Mesenchymal stem cell (in vitro differentiated cells and primary cell): ENCODE results near the gene FAM219A.

ENCODE experiments used
- DNase-seq: peaks from one replicate; pipeline ENCODE4 v3.0.0-alpha.2; 2013
- H2AFZ ChIP-seq: one replicate; pipeline ENCODE4 v1.6.1; 2013; ENCODE audit warnings: low read depth, mild to moderate bottlenecking, control low read depth, inconsistent platforms, low read length, moderate library complexity
- H2AK5ac ChIP-seq: 2 replicates; pipeline ENCODE4 v1.6.1; 2013; ENCODE audit warnings: low read length, moderate library complexity, mild to moderate bottlenecking, inconsistent platforms; ENCODE audit not compliant: severe bottlenecking
- H2BK120ac ChIP-seq: one replicate; pipeline ENCODE4 v1.6.1; 2013; ENCODE audit warnings: low read depth, mild to moderate bottlenecking, inconsistent platforms, low read length, moderate library complexity
- H2BK12ac ChIP-seq, 2 experiments: one replicate each; pipeline ENCODE4 v1.6.1; 2013; ENCODE audit warnings: inconsistent platforms in 2 of 2, low read length in 2 of 2, mild to moderate bottlenecking in 2 of 2, moderate library complexity in 2 of 2, control low read depth in 1 of 2
- H2BK15ac ChIP-seq: one replicate; pipeline ENCODE4 v1.6.1; 2013; ENCODE audit warnings: mild to moderate bottlenecking, low read depth, inconsistent platforms; ENCODE audit not compliant: poor library complexity, severe bottlenecking
- H2BK5ac ChIP-seq: 2 replicates; pipeline ENCODE4 v1.6.1; 2013; ENCODE audit warnings: low read depth, mild to moderate bottlenecking, low read length, control low read depth, inconsistent platforms; ENCODE audit not compliant: poor library complexity, severe bottlenecking
- H3K14ac ChIP-seq, 2 experiments: one replicate each; pipeline ENCODE4 v1.6.1; 2013; ENCODE audit warnings: inconsistent platforms in 2 of 2, low read length in 2 of 2, control low read depth in 1 of 2, mild to moderate bottlenecking in 1 of 2, moderate library complexity in 1 of 2
- H3K18ac ChIP-seq, 2 experiments: one replicate each; pipeline ENCODE4 v1.6.1; 2013; ENCODE audit warnings: inconsistent platforms in 2 of 2, low read length in 2 of 2, control low read depth in 1 of 2, low read depth in 1 of 2, mild to moderate bottlenecking in 1 of 2
- H3K23ac ChIP-seq, 2 experiments: one replicate each; pipeline ENCODE4 v1.6.1; 2013; ENCODE audit warnings: inconsistent platforms in 2 of 2, low read length in 2 of 2, mild to moderate bottlenecking in 2 of 2, moderate library complexity in 2 of 2, control low read depth in 1 of 2
- H3K27ac ChIP-seq: 2 replicates; pipeline ENCODE4 v1.5.1; 2013; ENCODE audit warnings: mild to moderate bottlenecking, moderate library complexity, low read length, control low read depth, inconsistent platforms; ENCODE audit not compliant: poor library complexity, severe bottlenecking
- H3K27me3 ChIP-seq, 2 experiments: 2 replicates each; pipeline versions ENCODE4 v1.6.1 to v1.7.0; 2013; ENCODE audit warnings: low read length in 2 of 2, mild to moderate bottlenecking in 2 of 2, moderate library complexity in 2 of 2, control low read depth in 1 of 2, inconsistent platforms in 1 of 2; ENCODE audit not compliant: control insufficient read depth in 1 of 2, insufficient read depth in 1 of 2
- H3K36me3 ChIP-seq, 2 experiments: 2 replicates each; pipeline versions ENCODE4 v1.6.1 to v1.7.0; 2013; ENCODE audit warnings: low read length in 2 of 2, control low read depth in 1 of 2, inconsistent platforms in 1 of 2, low read depth in 1 of 2, mild to moderate bottlenecking in 1 of 2; ENCODE audit not compliant: insufficient read depth in 2 of 2, control insufficient read depth in 1 of 2
- H3K4ac ChIP-seq, 2 experiments: one replicate each; pipeline ENCODE4 v1.6.1; 2013; ENCODE audit warnings: inconsistent platforms in 2 of 2, low read length in 2 of 2, mild to moderate bottlenecking in 2 of 2, moderate library complexity in 2 of 2, control low read depth in 1 of 2, low read depth in 1 of 2
- H3K4me1 ChIP-seq: 2 replicates; pipeline ENCODE4 v1.6.1; 2013; ENCODE audit warnings: low read depth, low read length, control low read depth; ENCODE audit not compliant: control insufficient read depth, insufficient read depth
- H3K4me2 ChIP-seq: 2 replicates; pipeline ENCODE4 v1.6.1; 2013; ENCODE audit warnings: low read length, mild to moderate bottlenecking, inconsistent platforms; ENCODE audit not compliant: poor library complexity, severe bottlenecking
- H3K4me3 ChIP-seq, 2 experiments: 2 replicates each; pipeline versions ENCODE4 v1.5.1 to v1.7.0; 2013; ENCODE audit warnings: low read length in 2 of 2, mild to moderate bottlenecking in 2 of 2, control low read depth in 1 of 2, low read depth in 1 of 2; ENCODE audit not compliant: insufficient read depth in 1 of 2
- H3K79me1 ChIP-seq: replicated peaks from 2 replicates; pipeline ENCODE4 v1.6.1; 2013; ENCODE audit warnings: mild to moderate bottlenecking, control low read depth, low read length, inconsistent platforms; ENCODE audit not compliant: poor library complexity, severe bottlenecking
- H3K9ac ChIP-seq: 2 replicates; pipeline ENCODE4 v1.7.0; 2013; ENCODE audit warnings: mild to moderate bottlenecking, low read length, moderate library complexity
- H3K9me3 ChIP-seq: 2 replicates; pipeline ENCODE4 v1.7.0; 2013; ENCODE audit warnings: mild to moderate bottlenecking, low read length; ENCODE audit not compliant: control insufficient read depth
- H4K8ac ChIP-seq: one replicate; pipeline ENCODE4 v1.6.1; 2013; ENCODE audit warnings: inconsistent platforms, mild to moderate bottlenecking, low read length, moderate library complexity
- H4K91ac ChIP-seq: one replicate; pipeline ENCODE4 v1.6.1; 2013; ENCODE audit warnings: mild to moderate bottlenecking, low read length, inconsistent platforms
- WGBS: methylation state at CpG from one replicate; pipeline ENCODE4 v1.1.7; 2013; ENCODE audit warnings: mixed read lengths; 5-methylcytosine and 5-hydroxymethylcytosine counted together

Gene FAM219A

DNA sequence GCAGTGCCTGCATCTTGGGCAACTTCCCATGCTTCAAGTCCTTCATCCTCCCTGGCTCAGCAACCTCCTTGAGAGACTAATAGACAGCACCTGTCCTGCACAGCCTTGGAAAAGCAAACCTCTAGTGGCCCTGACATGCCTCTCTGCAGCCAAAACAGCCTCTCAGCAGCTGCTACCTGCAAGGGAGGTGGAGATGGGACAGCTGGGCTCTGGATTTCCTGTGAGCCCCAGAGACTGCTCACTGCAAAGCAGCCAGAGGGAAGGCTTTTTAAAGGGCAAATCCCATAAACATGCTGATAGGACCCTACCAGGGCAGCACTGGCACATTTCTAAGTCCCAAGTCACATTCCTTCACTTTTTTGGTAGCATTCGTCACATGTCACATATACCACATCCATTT, 50.2 kb downstream of the FAM219A start:
- Histone ChIP-seq H2BK5ac (no peak overlapping the region), H3K27me3 (no peaks in the 10 kb centered on the region), H3K36me3 (peaks cover 18 to 19% of the 10 kb centered on the region in 2 experiments), H3K14ac (no peak overlapping the region), H3K4me2 (no peak overlapping the region), H2BK120ac (no peak overlapping the region), H4K91ac (no peak overlapping the region), H2BK12ac (no peak overlapping the region), H3K4ac (no peak overlapping the region), H3K4me3 (no peak overlapping the region), H3K18ac (no peak overlapping the region), H2AK5ac (no peak overlapping the region), H2AFZ (no peak overlapping the region), H4K8ac (no peak overlapping the region), H2BK15ac (no peak overlapping the region), H3K79me1 (peaks cover 8% of the 10 kb centered on the region), H3K9ac (no peak overlapping the region), H3K27ac (no peak overlapping the region), H3K9me3 (no peaks in the 10 kb centered on the region), H3K4me1 (peaks cover 3% of the 10 kb centered on the region), H3K23ac (no peak overlapping the region)
- 94% methylated on average over 1 of the region's 1 CpG for WGBS
- DNase-seq: no peak

- no peak overlapping the region for H3K23ac ChIP-seq
- no peak overlapping the region for H4K91ac ChIP-seq
- no peak overlapping the region for H3K18ac ChIP-seq
- H4K8ac ChIP-seq: no peak overlapping the region
- no peak overlapping the region for H3K14ac ChIP-seq
- no peak overlapping the region for H3K4me2 ChIP-seq
- no peak overlapping the region for H2BK120ac ChIP-seq
- H3K4me3 ChIP-seq: no peak overlapping the region
- WGBS: 100% methylated on average over 1 of the region's 1 CpG
- no peak overlapping the region for H3K4ac ChIP-seq
- no peaks in the 10 kb centered on the region for H3K27me3 ChIP-seq
- H2BK12ac ChIP-seq: no peak overlapping the region
- peaks cover 3% of the 10 kb centered on the region for H3K4me1 ChIP-seq
- peaks cover 34 to 38% of the 10 kb centered on the region in 2 experiments for H3K36me3 ChIP-seq
- H3K9ac ChIP-seq: no peak overlapping the region
- DNase-seq: no peak
- H2AFZ ChIP-seq: no peak overlapping the region
- no peak overlapping the region for H2BK5ac ChIP-seq
- no peak overlapping the region for H2BK15ac ChIP-seq
- H3K79me1 ChIP-seq: peaks cover 10% of the 10 kb centered on the region
- H3K9me3 ChIP-seq: no peaks in the 10 kb centered on the region
- no peak overlapping the region for H3K27ac ChIP-seq
- no peak overlapping the region for H2AK5ac ChIP-seq
Measured at GRCh38 chr9:34406219-34406618, 52.2 kb downstream of the FAM219A start.

DNA sequence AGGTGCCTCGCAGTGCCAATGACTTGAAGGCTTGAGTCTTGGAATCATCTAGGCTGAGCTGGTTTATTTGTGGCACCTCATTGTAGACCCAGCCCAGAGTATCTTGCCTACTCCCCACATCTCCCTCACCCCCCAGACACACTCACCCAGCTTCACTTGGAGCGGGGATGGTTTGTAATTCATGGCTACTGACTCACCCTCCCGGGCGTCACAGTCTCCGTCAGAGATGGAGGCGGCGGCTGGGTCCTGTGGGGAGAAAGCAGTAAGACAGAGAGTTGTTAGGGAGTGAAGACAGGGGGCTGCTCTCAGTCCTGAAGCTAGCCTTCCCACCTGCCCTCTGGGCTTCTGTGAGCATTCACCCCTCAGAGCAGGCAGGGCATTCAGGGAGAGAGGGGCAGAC, 52.7 kb downstream of the FAM219A start:
- Histone ChIP-seq H2BK15ac (no peak overlapping the region), H4K8ac (no peak overlapping the region), H3K14ac (no peak overlapping the region), H2BK120ac (no peak overlapping the region), H3K4me2 (no peak overlapping the region), H2AFZ (no peak overlapping the region), H3K79me1 (peaks cover 10% of the 10 kb centered on the region), H3K4me3 (no peak overlapping the region), H3K18ac (no peak overlapping the region), H2BK12ac (no peak overlapping the region), H3K27me3 (no peaks in the 10 kb centered on the region), H2AK5ac (no peak overlapping the region), H2BK5ac (no peak overlapping the region), H3K36me3 (peaks cover 39 to 42% of the 10 kb centered on the region in 2 experiments), H3K9ac (no peak overlapping the region), H3K9me3 (no peaks in the 10 kb centered on the region), H3K4me1 (peaks cover 3% of the 10 kb centered on the region), H3K4ac (no peak overlapping the region), H3K23ac (no peak overlapping the region), H3K27ac (no peak overlapping the region), H4K91ac (no peak overlapping the region)
- peak; percentile 24 for DNase-seq
- 82% methylated on average over 5 of the region's 7 CpGs for WGBS

- Histone ChIP-seq H4K8ac (no peak overlapping the region), H3K4ac (no peak overlapping the region), H3K9ac (peak overlapping the region; percentile 58), H3K4me1 (peaks cover 3% of the 10 kb centered on the region), H3K27me3 (no peaks in the 10 kb centered on the region), H3K18ac (no peak overlapping the region), H2BK12ac (no peak overlapping the region), H3K9me3 (no peaks in the 10 kb centered on the region), H2AFZ (no peak overlapping the region), H3K36me3 (peaks cover 58 to 60% of the 10 kb centered on the region in 2 experiments), H3K79me1 (peaks cover 5% of the 10 kb centered on the region), H2BK5ac (no peak overlapping the region), H2BK15ac (no peak overlapping the region), H2AK5ac (no peak overlapping the region), H3K14ac (no peak overlapping the region), H3K4me3 (no peak overlapping the region), H2BK120ac (no peak overlapping the region), H3K23ac (no peak overlapping the region), H4K91ac (no peak overlapping the region), H3K4me2 (no peak overlapping the region), H3K27ac (no peak overlapping the region)
- DNase-seq: peak; percentile 78
Measured at GRCh38 chr9:34403554-34404380, 54.6 kb downstream of the FAM219A start.
